H9 (cell line): ENCODE measurements around the gene WDR81. TPM values are rescaled to one million over a fixed set of nuclear protein-coding genes. Genes with fewer than 3 reads are reported as not detected.

Experiments
- DNase-seq: peaks from one replicate; pipeline ENCODE4 v3.0.0-alpha.2; 2017
- H2AFZ ChIP-seq: one replicate; pipeline ENCODE4 v1.6.1; 2013; ENCODE audit warnings: mild to moderate bottlenecking, low read length, control low read depth, moderate library complexity
- H2AK5ac ChIP-seq: 2 replicates; pipeline ENCODE4 v1.6.1; 2013; ENCODE audit warnings: low read length, control low read depth, mixed read lengths; ENCODE audit not compliant: insufficient read length
- H2BK120ac ChIP-seq: one replicate; pipeline ENCODE4 v1.6.1; 2013; ENCODE audit warnings: low read depth, mild to moderate bottlenecking, low read length, control low read depth, inconsistent platforms; ENCODE audit not compliant: poor library complexity, severe bottlenecking
- H2BK12ac ChIP-seq: 2 replicates; pipeline ENCODE4 v1.6.1; 2013; ENCODE audit warnings: low read length, control low read depth, mixed read lengths, low read depth; ENCODE audit not compliant: insufficient read length
- H2BK15ac ChIP-seq: 2 replicates; pipeline ENCODE4 v1.6.1; 2013; ENCODE audit warnings: low read depth, low read length, control low read depth
- H2BK20ac ChIP-seq: one replicate; pipeline ENCODE4 v1.6.1; 2013; ENCODE audit warnings: low read depth, mild to moderate bottlenecking, low read length, control low read depth, inconsistent platforms; ENCODE audit not compliant: poor library complexity, severe bottlenecking
- H2BK5ac ChIP-seq: 2 replicates; pipeline ENCODE4 v1.6.1; 2013; ENCODE audit warnings: low read length, control low read depth, mixed read lengths; ENCODE audit not compliant: insufficient read length
- H3K14ac ChIP-seq: 2 replicates; pipeline ENCODE4 v1.6.1; 2013; ENCODE audit warnings: low read length, control low read depth; ENCODE audit not compliant: insufficient read depth
- H3K18ac ChIP-seq: 2 replicates; pipeline ENCODE4 v1.6.1; 2013; ENCODE audit warnings: low read depth, mild to moderate bottlenecking, mixed read lengths, low read length, control low read depth; ENCODE audit not compliant: insufficient read length
- H3K23ac ChIP-seq: 2 replicates; pipeline ENCODE4 v1.6.1; 2013; ENCODE audit warnings: low read length, control low read depth, mixed read lengths, low read depth; ENCODE audit not compliant: insufficient read length
- H3K23me2 ChIP-seq: 2 replicates; pipeline ENCODE4 v1.6.1; 2013; ENCODE audit warnings: low read depth, mild to moderate bottlenecking, mixed read lengths, low read length, control low read depth; ENCODE audit not compliant: insufficient read length, poor library complexity, severe bottlenecking
- H3K27ac ChIP-seq: 2 replicates; pipeline ENCODE4 v1.5.1; 2013; ENCODE audit warnings: low read length, control low read depth, mixed read lengths, low read depth; ENCODE audit not compliant: insufficient read length
- H3K27me3 ChIP-seq: 2 replicates; pipeline ENCODE4 v1.6.1; 2013; ENCODE audit warnings: low read length, control low read depth, inconsistent platforms; ENCODE audit not compliant: insufficient read depth
- H3K4ac ChIP-seq: 2 replicates; pipeline ENCODE4 v1.6.1; 2013; ENCODE audit warnings: low read depth, mild to moderate bottlenecking, control low read depth, inconsistent platforms, low read length, moderate library complexity
- H3K4me1 ChIP-seq: 2 replicates; pipeline ENCODE4 v1.6.1; 2013; ENCODE audit warnings: low read length, control low read depth, inconsistent platforms; ENCODE audit not compliant: insufficient read depth
- H3K4me2 ChIP-seq: 2 replicates; pipeline ENCODE4 v1.6.1; 2013; ENCODE audit warnings: low read length, control low read depth, mixed read lengths; ENCODE audit not compliant: insufficient read length, insufficient read depth
- H3K56ac ChIP-seq: 2 replicates; pipeline ENCODE4 v1.6.1; 2013; ENCODE audit warnings: low read depth, mild to moderate bottlenecking, mixed read lengths, low read length, control low read depth; ENCODE audit not compliant: insufficient read length
- H3K79me1 ChIP-seq: 2 replicates; pipeline ENCODE4 v1.6.1; 2013; ENCODE audit warnings: low read depth, mild to moderate bottlenecking, moderate library complexity, low read length, control low read depth, inconsistent platforms; ENCODE audit not compliant: insufficient read depth, poor library complexity, severe bottlenecking
- H3K79me2 ChIP-seq: 2 replicates; pipeline ENCODE4 v1.6.1; 2013; ENCODE audit warnings: low read length, control low read depth, inconsistent platforms; ENCODE audit not compliant: insufficient read depth
- H3K9ac ChIP-seq: 2 replicates; pipeline ENCODE4 v1.6.1; 2013; ENCODE audit warnings: low read length, control low read depth, mixed read lengths; ENCODE audit not compliant: insufficient read length; ENCODE audit errors: extremely low read depth
- H3K9me3 ChIP-seq: one replicate; pipeline ENCODE4 v1.6.1; 2013; ENCODE audit warnings: low read depth, low read length, inconsistent platforms; ENCODE audit not compliant: control insufficient read depth
- H3T11ph ChIP-seq: one replicate; pipeline ENCODE4 v1.6.1; 2013; ENCODE audit warnings: mild to moderate bottlenecking, low read length, control low read depth, inconsistent platforms
- H4K20me1 ChIP-seq: one replicate; pipeline ENCODE4 v1.6.1; 2013; ENCODE audit not compliant: control insufficient read depth, insufficient read length, insufficient read depth
- H4K5ac ChIP-seq: 2 replicates; pipeline ENCODE4 v1.6.1; 2013; ENCODE audit warnings: low read depth, mild to moderate bottlenecking, mixed read lengths, low read length, control low read depth; ENCODE audit not compliant: insufficient read length
- H4K8ac ChIP-seq: replicated peaks from 2 replicates; pipeline ENCODE4 v1.6.1; 2013; ENCODE audit warnings: low read length, control low read depth, mixed read lengths, low read depth; ENCODE audit not compliant: insufficient read length
- H4K91ac ChIP-seq: 2 replicates; pipeline ENCODE4 v1.6.1; 2013; ENCODE audit warnings: low read depth, mild to moderate bottlenecking, moderate library complexity, mixed read lengths, low read length, control low read depth; ENCODE audit not compliant: insufficient read length
- H3K27ac Mint-ChIP-seq, 3 experiments: 2 replicates in 2 of 3; 3 replicates in 1 of 3; pipeline ENCODE4 v1.8.0; 2020 to 2021; ENCODE audit warnings: mixed read lengths in 3 of 3, mild to moderate bottlenecking in 1 of 3, moderate library complexity in 1 of 3
- H3K27me3 Mint-ChIP-seq: 2 replicates; pipeline ENCODE4 v1.8.0; 2021; ENCODE audit warnings: low read depth, mild to moderate bottlenecking, moderate library complexity, mixed read lengths
- H3K36me3 Mint-ChIP-seq, 3 experiments: 2 replicates in 2 of 3; 3 replicates in 1 of 3; pipeline ENCODE4 v1.8.0; 2020 to 2021; ENCODE audit warnings: low read depth in 3 of 3, mixed read lengths in 3 of 3; ENCODE audit not compliant: insufficient read depth in 1 of 3
- H3K4me1 Mint-ChIP-seq, 2 experiments: 2 replicates each; pipeline ENCODE4 v1.8.0; 2020; ENCODE audit warnings: mixed read lengths in 2 of 2
- H3K4me3 Mint-ChIP-seq, 2 experiments: 2 replicates in 1 of 2; 3 replicates in 1 of 2; pipeline ENCODE4 v1.8.0; 2020 to 2021; ENCODE audit warnings: mild to moderate bottlenecking in 2 of 2, mixed read lengths in 2 of 2, moderate library complexity in 1 of 2
- H3K9me3 Mint-ChIP-seq, 2 experiments: 2 replicates in 1 of 2; 3 replicates in 1 of 2; pipeline ENCODE4 v1.8.0; 2020; ENCODE audit warnings: mild to moderate bottlenecking in 2 of 2, mixed read lengths in 2 of 2, moderate library complexity in 1 of 2
- WGBS: extraction: QIAGEN DNeasy Blood & Tissue Kit; methylation state at CpG from one replicate; pipeline ENCODE4 v1.1.7; 2013; ENCODE audit warnings: missing lambda C conversion rate, low lambda C conversion rate, mixed read lengths; ENCODE audit not compliant: insufficient read length; ENCODE audit errors: extremely low coverage; 5-methylcytosine and 5-hydroxymethylcytosine counted together
- total RNA-seq: library from RNA; stranded (reverse); gene quantifications from 2 replicates; pipeline ENCODE4 v1.2.1, GENCODE V29; 2021
- TF ChIP-seq, protein P1 (sequence below): fragments of 200-600 bp; sonication (generic); conservative IDR thresholded peaks from 3 replicates; pipeline ENCODE4 v1.8.0; 2021; ENCODE audit warnings: antibody characterized with exemption, mild to moderate bottlenecking

WDR81 gene
- total RNA-seq, 1 experiment from 2014 or later: 20.2 TPM

DNA sequence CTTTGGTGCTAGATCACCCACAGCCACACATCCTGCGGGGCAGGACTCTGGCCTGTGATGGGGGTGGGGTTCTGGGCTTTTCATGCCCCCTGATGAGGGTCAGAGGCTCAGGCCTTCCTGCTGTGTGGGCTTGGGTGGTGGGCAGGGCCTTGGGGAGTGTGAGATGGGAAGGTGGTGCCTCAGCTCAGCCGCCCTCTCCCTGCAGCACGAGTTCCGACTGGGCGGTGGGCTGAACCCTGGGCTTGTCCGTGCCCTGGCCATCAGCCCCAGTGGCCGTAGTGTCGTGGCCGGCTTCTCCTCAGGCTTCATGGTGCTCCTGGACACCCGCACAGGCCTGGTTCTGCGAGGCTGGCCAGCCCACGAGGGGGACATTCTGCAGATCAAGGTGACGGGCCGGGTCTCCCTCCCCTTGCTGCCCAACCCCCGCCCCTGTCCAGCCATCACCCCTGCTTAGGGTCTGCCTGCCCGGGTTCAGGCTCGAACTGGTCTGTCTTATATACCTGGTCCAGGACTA is 11.4 kb downstream of the WDR81 start:
- Histone ChIP-seq H3K23ac (no peak overlapping the region), H3K9ac (no peak overlapping the region)

More for the DNA sequence above, 11.4 kb downstream of the WDR81 start:
- H3K4me2 ChIP-seq: no peak overlapping the region
- no peak overlapping the region for H2AFZ ChIP-seq
- H2BK15ac ChIP-seq: no peak overlapping the region
- H3K4ac ChIP-seq: no peak overlapping the region
- no peak overlapping the region for H3K27ac ChIP-seq
- Mint-ChIP-seq H3K27ac (peak overlapping the region in 1 of 3 experiments; percentile 83; a peak in 1 of 7 replicates), H3K4me3 (no peak overlapping the region; a peak in 1 of 5 replicates), H3K36me3 (peaks cover 0 to 7% (median 3%) of the 10 kb centered on the region in 3 experiments; a peak in 3 of 7 replicates), H3K9me3 (peaks cover 0 to 9% of the 10 kb centered on the region in 2 experiments; a peak in 1 of 5 replicates), H3K4me1 (peaks cover 6 to 12% of the 10 kb centered on the region in 2 experiments; a peak in 1 of 4 replicates), H3K27me3 (no peaks in the 10 kb centered on the region; the same call in 1 of the 2 replicates)
- no peak overlapping the region for H2AK5ac ChIP-seq
- no peak overlapping the region for H3T11ph ChIP-seq
- H3K79me1 ChIP-seq: no peaks in the 10 kb centered on the region
- H3K56ac ChIP-seq: no peak overlapping the region
- no peaks in the 10 kb centered on the region for H3K23me2 ChIP-seq
- H4K5ac ChIP-seq: no peak overlapping the region
- no peak overlapping the region; the same call in 1 of the 2 replicates for H3K14ac ChIP-seq
- H3K27me3 ChIP-seq: no peaks in the 10 kb centered on the region
- no peak overlapping the region for H4K91ac ChIP-seq
- no peak overlapping the region for H2BK120ac ChIP-seq
- TF ChIP-seq, protein P1, sequence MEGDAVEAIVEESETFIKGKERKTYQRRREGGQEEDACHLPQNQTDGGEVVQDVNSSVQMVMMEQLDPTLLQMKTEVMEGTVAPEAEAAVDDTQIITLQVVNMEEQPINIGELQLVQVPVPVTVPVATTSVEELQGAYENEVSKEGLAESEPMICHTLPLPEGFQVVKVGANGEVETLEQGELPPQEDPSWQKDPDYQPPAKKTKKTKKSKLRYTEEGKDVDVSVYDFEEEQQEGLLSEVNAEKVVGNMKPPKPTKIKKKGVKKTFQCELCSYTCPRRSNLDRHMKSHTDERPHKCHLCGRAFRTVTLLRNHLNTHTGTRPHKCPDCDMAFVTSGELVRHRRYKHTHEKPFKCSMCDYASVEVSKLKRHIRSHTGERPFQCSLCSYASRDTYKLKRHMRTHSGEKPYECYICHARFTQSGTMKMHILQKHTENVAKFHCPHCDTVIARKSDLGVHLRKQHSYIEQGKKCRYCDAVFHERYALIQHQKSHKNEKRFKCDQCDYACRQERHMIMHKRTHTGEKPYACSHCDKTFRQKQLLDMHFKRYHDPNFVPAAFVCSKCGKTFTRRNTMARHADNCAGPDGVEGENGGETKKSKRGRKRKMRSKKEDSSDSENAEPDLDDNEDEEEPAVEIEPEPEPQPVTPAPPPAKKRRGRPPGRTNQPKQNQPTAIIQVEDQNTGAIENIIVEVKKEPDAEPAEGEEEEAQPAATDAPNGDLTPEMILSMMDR: no peak
- H3K18ac ChIP-seq: no peak overlapping the region
- no peak overlapping the region for H2BK5ac ChIP-seq
- H2BK12ac ChIP-seq: no peak overlapping the region
- H2BK20ac ChIP-seq: no peak overlapping the region
- no CpG with 5 or more reads among the region's 17 CpGs for WGBS
- no peaks in the 10 kb centered on the region for H3K9me3 ChIP-seq
- no peaks in the 10 kb centered on the region for H4K20me1 ChIP-seq
- H3K79me2 ChIP-seq: no peaks in the 10 kb centered on the region
- H4K8ac ChIP-seq: no peak overlapping the region
- DNase-seq: no peak
- H3K4me1 ChIP-seq: no peaks in the 10 kb centered on the region; the same call in 1 of the 2 replicates
